GM21515 (cell line): ENCODE data around the gene FAU.
A peak's percentile ranks its signal among the peaks of the same experiment; 100 is the strongest.

Source experiments
- ATAC-seq: cut with Tn5 transposase; IDR thresholded peaks from one replicate; pipeline ENCODE4 v1.9.1; 2021; ENCODE audit not compliant: unreplicated experiment

The FAU gene

GRCh38 chr11:65136515-65137096 is 14.7 kb upstream of the FAU start:
- no peak for ATAC-seq

GRCh38 chr11:65135633-65136145 is 13.8 kb upstream of the FAU start:
- no peak for ATAC-seq

- ATAC-seq = peak; percentile 58
Measured at GRCh38 chr11:65134952-65135632, 13.2 kb upstream of the FAU start.

GRCh38 chr11:65134240-65134951 is 12.5 kb upstream of the FAU start, which contains the start of gene SYVN1:
Gene SYVN1 (minus strand): TSS chr11:65134519. CDS start chr11:65133601, 918 bp downstream.
- ATAC-seq = peak; percentile 58

- ATAC-seq = no peak
Measured at GRCh38 chr11:65133724-65134123, 11.8 kb upstream of the FAU start.

- no peak for ATAC-seq
Measured at GRCh38 chr11:65132988-65133700, 11.2 kb upstream of the FAU start.

GRCh38 chr11:65132238-65132987 is 10.5 kb upstream of the FAU start:
- ATAC-seq = peak; percentile 26

GRCh38 chr11:65131895-65132237 is 9.9 kb upstream of the FAU start:
- ATAC-seq = no peak

GRCh38 chr11:65131417-65131776 is 9.5 kb upstream of the FAU start:
- ATAC-seq = no peak

GRCh38 chr11:65130631-65131416 is 8.9 kb upstream of the FAU start:
- ATAC-seq = no peak

GRCh38 chr11:65129649-65130441 is 7.9 kb upstream of the FAU start:
- ATAC-seq = no peak

- ATAC-seq = no peak
Measured at GRCh38 chr11:65128182-65129145, 6.5 kb upstream of the FAU start.

- ATAC-seq = no peak
Measured at GRCh38 chr11:65127473-65128181, 5.7 kb upstream of the FAU start.

- ATAC-seq = no peak
Measured at GRCh38 chr11:65126624-65127274, 4.8 kb upstream of the FAU start.

GRCh38 chr11:65125197-65126056 is 3.5 kb upstream of the FAU start:
- ATAC-seq = no peak
